ENCODE data around the gene THAP4. TPM values are rescaled to one million over a fixed set of nuclear protein-coding genes. Genes with fewer than 3 reads are reported as not detected.

The THAP4 gene
- polyA plus RNA-seq, 1 of the 3 experiments (the other 2 are of a cell fraction): 64.7 TPM

DNA sequence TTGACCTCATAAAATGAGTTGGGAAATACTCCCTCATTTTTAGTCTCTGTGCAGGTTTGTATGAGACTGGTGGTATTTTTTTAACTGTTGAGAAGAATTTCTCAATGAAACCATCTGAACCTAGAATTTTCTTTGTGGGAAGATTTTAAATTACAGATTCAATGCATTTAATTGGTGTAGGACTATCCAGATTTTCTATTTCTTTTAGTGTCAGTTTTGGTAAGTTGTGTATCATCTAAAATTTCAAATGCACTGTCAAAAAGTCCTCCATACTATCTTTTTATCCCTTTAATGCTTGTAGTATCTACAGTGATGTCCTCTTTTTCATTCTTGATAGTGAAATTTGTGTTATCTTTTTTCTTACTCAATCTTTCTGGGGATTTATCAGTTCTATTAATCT, 80.2 kb downstream of the THAP4 start:
- no peak overlapping the region for H2AFZ ChIP-seq (ENCODE audit: low read depth)
- H3K9me2 ChIP-seq: no peaks in the 10 kb centered on the region
- TF ChIP-seq, protein P1, sequence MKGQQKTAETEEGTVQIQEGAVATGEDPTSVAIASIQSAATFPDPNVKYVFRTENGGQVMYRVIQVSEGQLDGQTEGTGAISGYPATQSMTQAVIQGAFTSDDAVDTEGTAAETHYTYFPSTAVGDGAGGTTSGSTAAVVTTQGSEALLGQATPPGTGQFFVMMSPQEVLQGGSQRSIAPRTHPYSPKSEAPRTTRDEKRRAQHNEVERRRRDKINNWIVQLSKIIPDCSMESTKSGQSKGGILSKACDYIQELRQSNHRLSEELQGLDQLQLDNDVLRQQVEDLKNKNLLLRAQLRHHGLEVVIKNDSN (IDR thresholded peaks at IDR 0.05; ENCODE audit: borderline replicate concordance, low read depth): no peak
- no peak for TF ChIP-seq TEAD4 (IDR thresholded peaks at IDR 0.05; ENCODE audit: borderline replicate concordance, insufficient read depth)
- no peak overlapping the region for H3K4me3 ChIP-seq (ENCODE audit: low read depth in 2 of 2, low read length in 1 of 2)
- peaks cover 12% of the 10 kb centered on the region; the same call in 1 of the 2 replicates for H3K9me3 ChIP-seq
- no peak for DNase-seq
- H3F3A ChIP-seq (replicated peaks; ENCODE audit: insufficient read depth): no peaks in the 10 kb centered on the region
- no peak overlapping the region for H3K4me2 ChIP-seq
- no peaks in the 10 kb centered on the region for H4K20me1 ChIP-seq (ENCODE audit: insufficient read depth)
- H3K4me1 ChIP-seq (ENCODE audit: control insufficient read depth in 1 of 2, insufficient read depth in 2 of 2, low read depth in 1 of 2, low read length in 1 of 2): peaks cover 0 to 21% of the 10 kb centered on the region in 2 experiments; a peak in 1 of 4 replicates
- ChIA-PET CTCF (no interaction called here), POLR2A (no interaction called here)
- H3K9ac ChIP-seq: no peak overlapping the region
- H3K79me2 ChIP-seq (ENCODE audit: insufficient read depth): no peaks in the 10 kb centered on the region
- H3K36me3 ChIP-seq (replicated peaks in 1 of 2; ENCODE audit: control insufficient read depth in 1 of 2, insufficient read depth in 2 of 2, low read length in 1 of 2): no peaks in the 10 kb centered on the region
- peaks cover 8% of the 10 kb centered on the region; the same call in 1 of the 2 replicates for H3K27me3 ChIP-seq (ENCODE audit: insufficient read depth)
- H3K27ac ChIP-seq (ENCODE audit: low read depth in 2 of 2, low read length in 1 of 2): no peak overlapping the region

DNA sequence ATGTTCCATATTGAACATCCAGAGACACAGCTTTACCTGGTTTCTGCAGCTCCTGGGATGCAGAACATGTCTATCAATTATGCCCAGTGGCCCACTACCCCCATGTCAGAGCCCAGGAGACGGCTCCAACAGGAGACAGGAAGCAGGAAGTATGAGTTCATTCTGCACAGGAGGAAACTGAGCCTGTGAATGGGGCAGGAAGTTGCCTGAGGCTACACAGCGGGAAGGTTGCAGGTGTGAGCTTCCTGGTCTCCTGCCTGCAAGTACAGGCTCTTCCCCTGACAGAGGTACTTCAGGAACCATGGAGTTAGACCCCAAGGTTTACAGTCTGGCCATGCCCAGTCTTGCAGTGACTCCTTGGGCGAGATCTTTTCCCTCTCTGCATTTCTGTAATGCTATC, 81.2 kb downstream of the THAP4 start:
- Histone ChIP-seq H3K4me3 (ENCODE audit: low read depth in 2 of 2, low read length in 1 of 2) (no peak overlapping the region), H3K27me3 (ENCODE audit: insufficient read depth) (peaks cover 8% of the 10 kb centered on the region; the same call in 1 of the 2 replicates), H3K4me2 (no peak overlapping the region), H4K20me1 (ENCODE audit: insufficient read depth) (no peaks in the 10 kb centered on the region), H3K9me2 (no peaks in the 10 kb centered on the region), H3K36me3 (replicated peaks in 1 of 2; ENCODE audit: control insufficient read depth in 1 of 2, insufficient read depth in 2 of 2, low read length in 1 of 2) (no peaks in the 10 kb centered on the region), H3K9ac (no peak overlapping the region), H3F3A (replicated peaks; ENCODE audit: insufficient read depth) (no peaks in the 10 kb centered on the region), H2AFZ (ENCODE audit: low read depth) (no peak overlapping the region), H3K4me1 (ENCODE audit: control insufficient read depth in 1 of 2, insufficient read depth in 2 of 2, low read depth in 1 of 2, low read length in 1 of 2) (peaks cover 0 to 13% of the 10 kb centered on the region in 2 experiments; a peak in 1 of 4 replicates), H3K27ac (ENCODE audit: low read depth in 2 of 2, low read length in 1 of 2) (no peak overlapping the region), H3K79me2 (ENCODE audit: insufficient read depth) (no peaks in the 10 kb centered on the region), H3K9me3 (peaks cover 12% of the 10 kb centered on the region; the same call in 1 of the 2 replicates)
- CTCF ChIA-PET: interaction anchor here (0.7 to 1.3 kb wide), 2 partner anchors 13 to 208 kb away, joined by 3 to 5 read pairs; no protein-coding TSS in a partner anchor
- POLR2A ChIA-PET: no interaction called here
- 39% methylated on average over 3 of the region's 3 CpGs for WGBS (ENCODE audit: low lambda C conversion rate)
- TF ChIP-seq EZH2phosphoT487 (IDR thresholded peaks at IDR 0.05; ENCODE audit: borderline replicate concordance, low read depth) (no peak), YY1 (IDR thresholded peaks at IDR 0.05; ENCODE audit: low read depth) (no peak), FOXM1 (IDR thresholded peaks at IDR 0.05; ENCODE audit: low read depth) (no peak), JUND (IDR thresholded peaks at IDR 0.05) (no peak), GABPA (IDR thresholded peaks at IDR 0.05; ENCODE audit: low read depth) (no peak), SMC3 (IDR thresholded peaks at IDR 0.05; ENCODE audit: low read depth, low read length) (no peak), FOXJ3 (CRISPR knock-in tag; IDR thresholded peaks at IDR 0.05) (no peak), MEF2A (IDR thresholded peaks at IDR 0.05; ENCODE audit: borderline replicate concordance, low read depth) (no peak), EP300 (IDR thresholded peaks at IDR 0.05; ENCODE audit: borderline replicate concordance in 1 of 2, low read depth in 1 of 2, low read length in 1 of 2) (no peak), ELF1 (IDR thresholded peaks at IDR 0.05) (no peak), CHD2 (IDR thresholded peaks at IDR 0.05; ENCODE audit: low read length, partially characterized antibody) (no peak), TEAD4 (IDR thresholded peaks at IDR 0.05; ENCODE audit: borderline replicate concordance, insufficient read depth) (no peak)
- TF ChIP-seq, protein P2, sequence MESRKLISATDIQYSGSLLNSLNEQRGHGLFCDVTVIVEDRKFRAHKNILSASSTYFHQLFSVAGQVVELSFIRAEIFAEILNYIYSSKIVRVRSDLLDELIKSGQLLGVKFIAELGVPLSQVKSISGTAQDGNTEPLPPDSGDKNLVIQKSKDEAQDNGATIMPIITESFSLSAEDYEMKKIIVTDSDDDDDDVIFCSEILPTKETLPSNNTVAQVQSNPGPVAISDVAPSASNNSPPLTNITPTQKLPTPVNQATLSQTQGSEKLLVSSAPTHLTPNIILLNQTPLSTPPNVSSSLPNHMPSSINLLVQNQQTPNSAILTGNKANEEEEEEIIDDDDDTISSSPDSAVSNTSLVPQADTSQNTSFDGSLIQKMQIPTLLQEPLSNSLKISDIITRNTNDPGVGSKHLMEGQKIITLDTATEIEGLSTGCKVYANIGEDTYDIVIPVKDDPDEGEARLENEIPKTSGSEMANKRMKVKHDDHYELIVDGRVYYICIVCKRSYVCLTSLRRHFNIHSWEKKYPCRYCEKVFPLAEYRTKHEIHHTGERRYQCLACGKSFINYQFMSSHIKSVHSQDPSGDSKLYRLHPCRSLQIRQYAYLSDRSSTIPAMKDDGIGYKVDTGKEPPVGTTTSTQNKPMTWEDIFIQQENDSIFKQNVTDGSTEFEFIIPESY (IDR thresholded peaks at IDR 0.05; ENCODE audit: borderline replicate concordance, low read depth): no peak
- TF ChIP-seq, protein P3, sequence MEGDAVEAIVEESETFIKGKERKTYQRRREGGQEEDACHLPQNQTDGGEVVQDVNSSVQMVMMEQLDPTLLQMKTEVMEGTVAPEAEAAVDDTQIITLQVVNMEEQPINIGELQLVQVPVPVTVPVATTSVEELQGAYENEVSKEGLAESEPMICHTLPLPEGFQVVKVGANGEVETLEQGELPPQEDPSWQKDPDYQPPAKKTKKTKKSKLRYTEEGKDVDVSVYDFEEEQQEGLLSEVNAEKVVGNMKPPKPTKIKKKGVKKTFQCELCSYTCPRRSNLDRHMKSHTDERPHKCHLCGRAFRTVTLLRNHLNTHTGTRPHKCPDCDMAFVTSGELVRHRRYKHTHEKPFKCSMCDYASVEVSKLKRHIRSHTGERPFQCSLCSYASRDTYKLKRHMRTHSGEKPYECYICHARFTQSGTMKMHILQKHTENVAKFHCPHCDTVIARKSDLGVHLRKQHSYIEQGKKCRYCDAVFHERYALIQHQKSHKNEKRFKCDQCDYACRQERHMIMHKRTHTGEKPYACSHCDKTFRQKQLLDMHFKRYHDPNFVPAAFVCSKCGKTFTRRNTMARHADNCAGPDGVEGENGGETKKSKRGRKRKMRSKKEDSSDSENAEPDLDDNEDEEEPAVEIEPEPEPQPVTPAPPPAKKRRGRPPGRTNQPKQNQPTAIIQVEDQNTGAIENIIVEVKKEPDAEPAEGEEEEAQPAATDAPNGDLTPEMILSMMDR (IDR thresholded peaks at IDR 0.05): no peak
- DNase-seq: no peak
